Keratinocyte (primary cell): ENCODE data around the gene FHOD1. TPM values are rescaled to one million over a fixed set of nuclear protein-coding genes. Genes with fewer than 3 reads are reported as not detected.

Experiments used
- DNase-seq: peaks from one replicate; pipeline ENCODE4 v3.0.0-alpha.2; 2011; ENCODE audit warnings: low read depth, missing footprints, low spot score
- FAIRE-seq: peaks from 2 replicates; lab custom pipeline; 2011; peaks lifted over from hg19 to GRCh38; lab: Jason Lieb, UNC
- H2AFZ ChIP-seq: 2 replicates; pipeline ENCODE4 v1.6.0; 2012; ENCODE audit warnings: low read length, control low read depth, inconsistent platforms; ENCODE audit not compliant: control insufficient read depth
- H3K27ac ChIP-seq: 2 replicates; pipeline ENCODE4 v1.5.1; 2011; ENCODE audit warnings: low read length; ENCODE audit not compliant: control insufficient read depth, insufficient read depth
- H3K27me3 ChIP-seq: 3 replicates; pipeline ENCODE4 v1.6.0; 2011; ENCODE audit warnings: low read length; ENCODE audit not compliant: control insufficient read depth, insufficient read depth; ENCODE audit errors: extremely low read depth
- H3K36me3 ChIP-seq, 2 experiments: 2 replicates in 1 of 2; 3 replicates in 1 of 2; pipeline ENCODE4 v1.5.1; 2011; ENCODE audit warnings: low read length in 2 of 2, mild to moderate bottlenecking in 1 of 2; ENCODE audit not compliant: control insufficient read depth in 2 of 2, insufficient read depth in 2 of 2; ENCODE audit errors: extremely low read depth in 1 of 2
- H3K4me1 ChIP-seq: 3 replicates; pipeline ENCODE4 v1.5.1; 2011; ENCODE audit warnings: low read length; ENCODE audit not compliant: control insufficient read depth, insufficient read depth; ENCODE audit errors: extremely low read depth
- H3K4me2 ChIP-seq: 3 replicates; pipeline ENCODE4 v1.6.0; 2011; ENCODE audit warnings: low read depth, low read length; ENCODE audit not compliant: control insufficient read depth, insufficient read depth; ENCODE audit errors: extremely low read depth
- H3K4me3 ChIP-seq, 3 experiments: fragments of 200-600 bp in 1 of 3; sonication (generic) in 1 of 3; 2 replicates in 2 of 3; 3 replicates in 1 of 3; pipeline ENCODE4 v1.5.1; 2011 to 2016; ENCODE audit warnings: low read length in 3 of 3, mild to moderate bottlenecking in 3 of 3, control low read depth in 2 of 3, inconsistent platforms in 1 of 3, low read depth in 1 of 3, mixed read lengths in 1 of 3, mixed run types in 1 of 3, moderate library complexity in 1 of 3; ENCODE audit not compliant: control insufficient read depth in 2 of 3, insufficient read depth in 2 of 3; ENCODE audit errors: extremely low read depth in 1 of 3
- H3K79me2 ChIP-seq: 2 replicates; pipeline ENCODE4 v1.6.0; 2012; ENCODE audit warnings: low read length; ENCODE audit not compliant: control insufficient read depth, insufficient read depth
- H3K9ac ChIP-seq: 3 replicates; pipeline ENCODE4 v1.6.0; 2011; ENCODE audit warnings: low read length; ENCODE audit not compliant: control insufficient read depth, insufficient read depth; ENCODE audit errors: extremely low read depth
- H3K9me1 ChIP-seq: 3 replicates; pipeline ENCODE4 v1.6.0; 2011; ENCODE audit warnings: low read length; ENCODE audit not compliant: control insufficient read depth, insufficient read depth; ENCODE audit errors: extremely low read depth
- H3K9me3 ChIP-seq: 2 replicates; pipeline ENCODE4 v1.5.1; 2012; ENCODE audit warnings: low read depth, low read length; ENCODE audit not compliant: control insufficient read depth
- H4K20me1 ChIP-seq: 3 replicates; pipeline ENCODE4 v1.6.0; 2011; ENCODE audit warnings: low read length; ENCODE audit not compliant: control insufficient read depth, insufficient read depth; ENCODE audit errors: extremely low read depth
- CTCF ChIP-seq, 3 experiments: IDR thresholded peaks in 1 of 3; conservative IDR thresholded peaks in 1 of 3; optimal IDR thresholded peaks in 1 of 3; 2 replicates in 2 of 3; 3 replicates in 1 of 3; pipeline versions ENCODE3 to v1.5.1; 2011; ENCODE audit warnings: low read length in 3 of 3, mild to moderate bottlenecking in 3 of 3, moderate library complexity in 2 of 3, control low read depth in 1 of 3, inconsistent platforms in 1 of 3; ENCODE audit not compliant: insufficient read depth in 2 of 3; ENCODE audit errors: extremely low read depth in 1 of 3
- EZH2 ChIP-seq: IDR thresholded peaks from one replicate; pipeline ENCODE4 v1.6.1; 2012; ENCODE audit warnings: inconsistent platforms, mild to moderate bottlenecking, low read length, moderate library complexity
- dilution Hi-C: fragments of 300-500 bp; cut with MboI; formaldehyde crosslinking; loops from one replicate; pipeline ENCODE4 v1.7.0; 2020; ENCODE audit warnings: low sequenced_read_pairs; ENCODE audit not compliant: extremely low pct_ligation_motif_present
- polyA plus RNA-seq, 5 experiments: library from polyadenylated mRNA; depleted of rRNA in 3 of 5; stranded (reverse) in 3 of 5; stranded (forward) in 1 of 5; unstranded in 1 of 5; fragments of >200 nt; gene quantifications; 1 replicate in 1 of 5; 2 replicates in 3 of 5; 3 replicates in 1 of 5; pipeline versions ENCODE4 v1.2.1 to v1.2.3, GENCODE V29; 2011 to 2012; ENCODE audit warnings: missing spikeins in 2 of 5, low read depth in 1 of 5, low replicate concordance in 1 of 5

FHOD1 gene
- polyA plus RNA-seq, 1 donor (not counting 4 experiments of a cell fraction or from before 2014, with no cell fraction given) = 29.4 TPM

DNA sequence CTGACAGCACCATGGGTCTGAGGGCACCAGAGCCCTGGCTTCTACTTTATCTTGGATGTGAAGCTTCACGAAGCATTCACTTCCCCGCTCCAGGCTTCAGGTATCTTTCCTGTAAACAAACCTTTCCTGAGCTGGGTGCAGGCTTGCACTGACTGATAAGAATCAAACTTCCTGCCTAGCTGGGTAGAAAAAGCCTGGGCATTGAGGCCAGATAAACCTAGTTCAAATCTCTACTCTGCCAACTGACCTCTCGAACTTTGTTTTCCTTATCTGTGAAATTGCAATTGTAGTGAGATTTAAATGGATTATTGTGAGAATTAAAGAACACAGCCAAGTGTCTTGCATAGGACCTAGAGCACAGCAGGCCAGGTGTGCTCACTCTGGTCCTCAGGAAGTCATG, 23.3 kb downstream of the FHOD1 start:
- H3K4me2 ChIP-seq = no peak overlapping the region

GRCh38 chr16:67216612-67217490, 30.4 kb downstream of the FHOD1 start:
- H3K9me3 ChIP-seq = no peaks in the 10 kb centered on the region
- FAIRE-seq (no peak), DNase-seq (no peak)
- H3K4me2 ChIP-seq = no peak overlapping the region
- H2AFZ ChIP-seq = no peak overlapping the region
- no peak overlapping the region for H3K27ac ChIP-seq
- H4K20me1 ChIP-seq = no peaks in the 10 kb centered on the region
- H3K36me3 ChIP-seq = peaks cover 0 to 1% of the 10 kb centered on the region in 2 experiments
- dilution Hi-C loops = no loop called here
- H3K4me1 ChIP-seq = peaks cover 15% of the 10 kb centered on the region
- no peaks in the 10 kb centered on the region for H3K9me1 ChIP-seq
- no peaks in the 10 kb centered on the region for H3K27me3 ChIP-seq
- no peak overlapping the region for H3K9ac ChIP-seq
- no peak overlapping the region for H3K4me3 ChIP-seq
- H3K79me2 ChIP-seq = no peaks in the 10 kb centered on the region
- TF ChIP-seq EZH2 (no peak), CTCF (optimal IDR thresholded peaks at IDR 0.05 in 1 of 3, IDR thresholded peaks at IDR 0.05 in 1 of 3, conservative IDR thresholded peaks at IDR 0.05 in 1 of 3; ENCODE audit: extremely low read depth in 1 of 3, insufficient read depth in 2 of 3, low read length in 3 of 3) (no peak)

More for the DNA sequence above, 23.3 kb downstream of the FHOD1 start:
- Histone ChIP-seq H4K20me1 (no peaks in the 10 kb centered on the region), H3K4me3 (no peak overlapping the region), H3K9me1 (no peaks in the 10 kb centered on the region), H3K27ac (no peak overlapping the region), H2AFZ (no peak overlapping the region), H3K4me1 (peaks cover 17% of the 10 kb centered on the region), H3K9me3 (no peaks in the 10 kb centered on the region), H3K27me3 (no peaks in the 10 kb centered on the region), H3K36me3 (peaks cover 5 to 10% of the 10 kb centered on the region in 2 experiments), H3K79me2 (peaks cover 19% of the 10 kb centered on the region), H3K9ac (no peak overlapping the region)
- TF ChIP-seq EZH2 (no peak), CTCF (optimal IDR thresholded peaks at IDR 0.05 in 1 of 3, IDR thresholded peaks at IDR 0.05 in 1 of 3, conservative IDR thresholded peaks at IDR 0.05 in 1 of 3; ENCODE audit: extremely low read depth in 1 of 3, insufficient read depth in 2 of 3, low read length in 3 of 3) (no peak)
- DNase-seq = no peak
- no peak for FAIRE-seq
- dilution Hi-C loops = no loop called here
